K562 (cell line): Measurements from ENCODE around the gene EMX2. TPM values are rescaled to one million over a fixed set of nuclear protein-coding genes. Genes with fewer than 3 reads are reported as not detected.

Experiments used
- ATAC-seq: fragments of 200-7000 bp; cut with Tn5 transposase; 3 replicates; pipeline ENCODE4 v1.9.1; 2020; ENCODE audit warnings: moderate library complexity
- BruUV-seq: library from RNA; stranded (reverse); fragments of 400-500 nt; replicated peaks from 2 replicates; lab custom pipeline; 2021; lab: Mats Ljungman, UMichigan
- CTCF ChIA-PET: fragments of 300-600 bp; formaldehyde crosslinking; extraction: SDS; loops from one replicate; lab custom pipeline; 2021; ENCODE audit warnings: low intra/inter-chr PET ratio; lab: Yijun Ruan, JAX
- POLR2A ChIA-PET: fragments of 300-600, 350-650 bp; sonication (Branson Sonifier 250); formaldehyde crosslinking; extraction: SDS; loops from one replicate; lab custom pipeline; 2021; ENCODE audit warnings: antibody characterized with exemption, inconsistent platforms; lab: Yijun Ruan, JAX
- DNase-seq, 4 experiments: peaks; one replicate each; pipeline versions ENCODE4 v3.0.0 to v3.0.0-alpha.2; 2011 to 2018; ENCODE audit warnings: low spot score in 3 of 4, mixed read lengths in 3 of 4; ENCODE audit errors: extremely low read depth in 1 of 4
- FAIRE-seq: peaks from 2 replicates; lab custom pipeline; 2011; peaks lifted over from hg19 to GRCh38; lab: Jason Lieb, UNC
- H2AFZ ChIP-seq: 2 replicates; pipeline ENCODE4 v1.6.0; 2011; ENCODE audit warnings: low read depth, low read length, control low read depth, inconsistent platforms
- H3K27ac ChIP-seq: fragments of 200-600 bp; 3 replicates; pipeline ENCODE4 v1.8.0; 2011; ENCODE audit warnings: low read depth, mild to moderate bottlenecking, control low read depth, inconsistent platforms, low read length, moderate library complexity, mixed read lengths; ENCODE audit errors: extremely low read depth
- H3K27me3 ChIP-seq, 2 experiments: fragments of 300-600 bp in 1 of 2; 2 replicates in 1 of 2; 3 replicates in 1 of 2; pipeline versions ENCODE4 v1.6.0 to v1.8.0; 2011; ENCODE audit warnings: inconsistent platforms in 2 of 2, low read length in 2 of 2, mild to moderate bottlenecking in 1 of 2, mixed read lengths in 1 of 2, moderate library complexity in 1 of 2; ENCODE audit not compliant: control insufficient read depth in 2 of 2, insufficient read depth in 2 of 2
- H3K36me3 ChIP-seq: fragments of 300-600 bp; 3 replicates; pipeline ENCODE4 v1.8.0; 2011; ENCODE audit warnings: mild to moderate bottlenecking, low read length, inconsistent platforms; ENCODE audit not compliant: control insufficient read depth, insufficient read depth
- H3K4me1 ChIP-seq, 2 experiments: fragments of 200-600 bp in 1 of 2; replicated peaks in 1 of 2; 2 replicates in 1 of 2; 3 replicates in 1 of 2; pipeline versions ENCODE4 v1.5.1 to v1.8.0; 2011; ENCODE audit warnings: inconsistent platforms in 2 of 2, low read length in 2 of 2, mild to moderate bottlenecking in 1 of 2, mixed read lengths in 1 of 2, moderate library complexity in 1 of 2; ENCODE audit not compliant: control insufficient read depth in 2 of 2, insufficient read depth in 2 of 2
- H3K4me2 ChIP-seq: 2 replicates; pipeline ENCODE4 v1.6.1; 2011; ENCODE audit warnings: low read length, control low read depth, inconsistent platforms, mixed read lengths; ENCODE audit not compliant: insufficient read depth
- H3K4me3 ChIP-seq: fragments of 200-600 bp; sonication (generic), shearing (Covaris generic); 2 replicates; pipeline ENCODE4 v1.5.1; 2016; ENCODE audit warnings: control low read depth, inconsistent platforms
- H3K79me2 ChIP-seq: fragments of 200-600 bp; 3 replicates; pipeline ENCODE4 v1.8.0; 2011; ENCODE audit warnings: low read length, inconsistent platforms; ENCODE audit not compliant: control insufficient read depth, insufficient read depth
- H3K9ac ChIP-seq, 2 experiments: 2 replicates each; pipeline versions ENCODE4 v1.6.0 to v1.6.1; 2011; ENCODE audit warnings: low read depth in 2 of 2, low read length in 2 of 2, control low read depth in 1 of 2, inconsistent platforms in 1 of 2, mild to moderate bottlenecking in 1 of 2, mixed read lengths in 1 of 2; ENCODE audit not compliant: insufficient read depth in 1 of 2
- H3K9me1 ChIP-seq: one replicate; pipeline ENCODE4 v1.6.0; 2011; ENCODE audit warnings: inconsistent platforms, mild to moderate bottlenecking, low read length, moderate library complexity; ENCODE audit not compliant: control insufficient read depth, insufficient read depth
- H3K9me3 ChIP-seq: replicated peaks from 2 replicates; pipeline ENCODE4 v1.5.1; 2011; ENCODE audit warnings: low read depth, low read length, inconsistent platforms; ENCODE audit not compliant: control insufficient read depth, insufficient read depth
- H4K20me1 ChIP-seq: replicated peaks from 2 replicates; pipeline ENCODE4 v1.6.1; 2011; ENCODE audit warnings: low read length, inconsistent platforms, mixed read lengths; ENCODE audit not compliant: control insufficient read depth, insufficient read depth
- BCOR ChIP-seq: fragments of 450-650 bp; IDR thresholded peaks from 2 replicates; pipeline ENCODE4 v1.6.1; 2016
- ESRRA ChIP-seq: fragments of 450-650 bp; IDR thresholded peaks from 2 replicates; pipeline ENCODE4 v1.6.1; 2014; ENCODE audit warnings: low read depth, mild to moderate bottlenecking, moderate library complexity, borderline replicate concordance
- FOXJ2 ChIP-seq: fragments of 200-800 bp; sonication (Bioruptor generic); IDR thresholded peaks from 2 replicates; pipeline ENCODE4 v1.6.1; 2016; ENCODE audit warnings: missing genetic modification characterization, missing compliant biosample characterization
- HDAC1 ChIP-seq, 2 experiments: fragments of 450-650 bp; IDR thresholded peaks; 2 replicates each; pipeline ENCODE4 v1.6.1; 2016 to 2017; ENCODE audit warnings: inconsistent platforms in 1 of 2, mild to moderate bottlenecking in 1 of 2, moderate library complexity in 1 of 2
- MAX ChIP-seq: sonication (generic); formaldehyde crosslinking; IDR thresholded peaks from 2 replicates; pipeline ENCODE4 v1.9.0; 2022; ENCODE audit warnings: mild to moderate bottlenecking, missing genetic modification reagents
- MBD1 ChIP-seq: fragments of 250-450 bp; sonication (Bioruptor Pico); IDR thresholded peaks from 2 replicates; pipeline ENCODE4 v1.8.0; 2022; ENCODE audit warnings: inconsistent platforms
- NFATC3 ChIP-seq: fragments of 450-650 bp; IDR thresholded peaks from 2 replicates; pipeline ENCODE4 v1.6.1; 2017; ENCODE audit warnings: mild to moderate bottlenecking
- RFX1 ChIP-seq: fragments of 450-650 bp; IDR thresholded peaks from 2 replicates; pipeline ENCODE4 v1.6.1; 2016; ENCODE audit warnings: mild to moderate bottlenecking, moderate library complexity
- SIN3A ChIP-seq, 2 experiments: fragments of 150-350 bp in 1 of 2; IDR thresholded peaks; 2 replicates each; pipeline ENCODE4 v1.6.1; 2011 to 2016; ENCODE audit warnings: borderline replicate concordance in 2 of 2, low read depth in 2 of 2, low read length in 2 of 2, mild to moderate bottlenecking in 2 of 2, moderate library complexity in 2 of 2; ENCODE audit not compliant: control insufficient read depth in 1 of 2
- SP2 ChIP-seq: IDR thresholded peaks from 2 replicates; pipeline ENCODE4 v1.6.1; 2011; ENCODE audit warnings: mild to moderate bottlenecking, low read depth, low read length, moderate library complexity; ENCODE audit not compliant: poor library complexity, severe bottlenecking; ENCODE audit errors: extremely low read depth
- SREBF2 ChIP-seq: sonication (generic); formaldehyde crosslinking; IDR thresholded peaks from 2 replicates; pipeline ENCODE4 v1.4.0; 2020; ENCODE audit warnings: mild to moderate bottlenecking, missing genetic modification reagents
- THAP12 ChIP-seq: fragments of 250-450 bp; sonication (Bioruptor Pico); IDR thresholded peaks from 2 replicates; pipeline ENCODE4 v1.9.0; 2021; ENCODE audit warnings: mild to moderate bottlenecking, inconsistent platforms
- ZBTB26 ChIP-seq: fragments of 450-650 bp; formaldehyde crosslinking; IDR thresholded peaks from 2 replicates; pipeline ENCODE4 v1.4.0; 2022; ENCODE audit warnings: missing genetic modification characterization
- ZNF316 ChIP-seq: fragments of 450-650 bp; IDR thresholded peaks from 2 replicates; pipeline ENCODE4 v1.6.1; 2016
- ZZZ3 ChIP-seq: fragments of 450-650 bp; IDR thresholded peaks from 2 replicates; pipeline ENCODE4 v1.6.1; 2016; ENCODE audit warnings: antibody characterized with exemption, mild to moderate bottlenecking, moderate library complexity
- WGBS: fragments of 100-300 bp; shearing (Covaris generic); methylation state at CpG from one replicate; pipeline ENCODE4 v1.1.6; 2016; ENCODE audit warnings: low coverage, mixed read lengths; ENCODE audit not compliant: insufficient coverage; ENCODE audit errors: missing lambda C conversion rate; 5-methylcytosine and 5-hydroxymethylcytosine counted together
- in situ Hi-C: fragments of 300-500 bp; cut with MboI; formaldehyde crosslinking; loops from 4 replicates; pipeline ENCODE4 v1.15.0; 2018; ENCODE audit warnings: inconsistent platforms, mixed read lengths
- intact Hi-C: fragments of 100-400 bp; cut with micrococcal nuclease; formaldehyde crosslinking; loops from 2 replicates; pipeline ENCODE4 v1.14.2; 2022
- polyA plus RNA-seq, 8 experiments: library from polyadenylated mRNA; depleted of rRNA in 4 of 8; stranded (reverse) in 5 of 8; unstranded in 3 of 8; fragments of >200 nt; fragmentation: Nextera tagmentation in 2 of 8; fragmentation: Illumina TruSeq in 1 of 8; extraction: Ambion mirVana in 2 of 8; extraction: Trizol in 1 of 8; gene quantifications; 2 replicates each; pipeline versions ENCODE4 v1.2.1 to v1.2.3, GENCODE V29; 2011 to 2014; ENCODE audit warnings: inconsistent platforms in 1 of 8, missing spikeins in 1 of 8
- total RNA-seq, 7 experiments: library from RNA; depleted of rRNA in 6 of 7; stranded (reverse); fragments of >200 nt in 6 of 7; fragmentation: Illumina TruSeq in 2 of 7; extraction: Trizol in 2 of 7; gene quantifications; 2 replicates each; pipeline versions ENCODE4 v1.2.1 to v1.2.3, GENCODE V29; 2011 to 2021; ENCODE audit warnings: low replicate concordance in 1 of 7

EMX2 gene
- total and polyA plus RNA-seq, 9 of the 15 experiments (the other 6 are each of a cell fraction or from before 2014, with no cell fraction given), result not detected

- TF ChIP-seq SREBF2 (CRISPR knock-in tag), result no peak
- no peak for TF ChIP-seq ZNF316
- no peak for TF ChIP-seq MBD1 (CRISPR knock-in tag)
These were observed 25.9 kb upstream of the EMX2 start (continued) for GRCh38 chr10:117516681-117517080.

- Histone ChIP-seq H3K4me2 (no peak overlapping the region), H3K79me2 (no peaks in the 10 kb centered on the region), H2AFZ (no peak overlapping the region), H3K9ac (no peak overlapping the region), H3K4me1 (no peaks in the 10 kb centered on the region), H3K9me3 (no peaks in the 10 kb centered on the region), H3K4me3 (no peak overlapping the region), H3K27ac (no peak overlapping the region), H3K9me1 (no peaks in the 10 kb centered on the region), H4K20me1 (no peaks in the 10 kb centered on the region), H3K27me3 (peaks cover 2 to 18% of the 10 kb centered on the region in 2 experiments; a peak in 4 of 5 replicates), H3K36me3 (no peaks in the 10 kb centered on the region)
- ATAC-seq (no peak), FAIRE-seq (no peak), DNase-seq (no peak)
- TF ChIP-seq HDAC1 (IDR thresholded peaks at IDR 0.05) (no peak), FOXJ2 (no peak), SP2 (no peak), SIN3A (IDR thresholded peaks at IDR 0.05; ENCODE audit: borderline replicate concordance in 2 of 2, control insufficient read depth in 1 of 2, low read depth in 2 of 2, low read length in 2 of 2) (no peak), ESRRA (no peak), ZZZ3 (no peak), RFX1 (no peak), MAX (no peak), NFATC3 (no peak), ZBTB26 (no peak), THAP12 (no peak), BCOR (no peak)
- 0% methylated on average over 5 of the region's 5 CpGs for WGBS
- ChIA-PET CTCF (no interaction called here), POLR2A (no interaction called here)
- BruUV-seq, result no TSS peak
- in situ Hi-C loops (no loop called here), intact Hi-C loops (no loop called here)
These were observed 24.3 kb upstream of the EMX2 start for GRCh38 chr10:117518246-117518645.
